DND-41 (cell line): ENCODE results near the gene TTLL11.

Experiments used
- ATAC-seq: fragments of 200-7000 bp; cut with Tn5 transposase; 3 replicates; pipeline ENCODE4 v1.9.1; 2021; ENCODE audit warnings: low read depth; ENCODE audit not compliant: insufficient read depth
- DNase-seq: peaks from one replicate; pipeline ENCODE4 v3.0.0-alpha.2; 2020
- H2AFZ ChIP-seq: 2 replicates; pipeline ENCODE4 v1.6.0; 2012; ENCODE audit warnings: low read depth, low read length
- H3K27ac ChIP-seq: 2 replicates; pipeline ENCODE4 v1.5.1; 2012; ENCODE audit warnings: low read length, inconsistent platforms
- H3K27me3 ChIP-seq: fragments of 200-600 bp; sonication (generic); 2 replicates; pipeline ENCODE4 v1.6.0; 2012; ENCODE audit warnings: low read length, mild to moderate bottlenecking, inconsistent platforms; ENCODE audit not compliant: insufficient read depth, poor library complexity
- H3K36me3 ChIP-seq: 2 replicates; pipeline ENCODE4 v1.5.1; 2012; ENCODE audit warnings: low read length, inconsistent platforms; ENCODE audit not compliant: insufficient read depth
- H3K4me1 ChIP-seq: 2 replicates; pipeline ENCODE4 v1.5.1; 2012; ENCODE audit warnings: mild to moderate bottlenecking, low read length; ENCODE audit not compliant: insufficient read depth
- H3K4me2 ChIP-seq: 2 replicates; pipeline ENCODE4 v1.6.0; 2012; ENCODE audit warnings: mild to moderate bottlenecking, moderate library complexity, low read length, inconsistent platforms; ENCODE audit not compliant: insufficient read depth
- H3K4me3 ChIP-seq, 2 experiments: fragments of 200-600 bp in 1 of 2; shearing (Covaris generic) in 1 of 2; 2 replicates each; pipeline ENCODE4 v1.5.1; 2012 to 2016; ENCODE audit warnings: inconsistent platforms in 2 of 2, low read length in 2 of 2, mild to moderate bottlenecking in 2 of 2, low read depth in 1 of 2, moderate library complexity in 1 of 2
- H3K79me2 ChIP-seq: 2 replicates; pipeline ENCODE4 v1.6.0; 2012; ENCODE audit warnings: low read length, inconsistent platforms; ENCODE audit not compliant: insufficient read depth
- H3K9ac ChIP-seq: 2 replicates; pipeline ENCODE4 v1.6.0; 2012; ENCODE audit warnings: low read depth, mild to moderate bottlenecking, inconsistent platforms, low read length, moderate library complexity
- H3K9me3 ChIP-seq: 2 replicates; pipeline ENCODE4 v1.5.1; 2012; ENCODE audit warnings: low read length, moderate library complexity, mild to moderate bottlenecking, inconsistent platforms; ENCODE audit not compliant: insufficient read depth, severe bottlenecking
- H4K20me1 ChIP-seq: 2 replicates; pipeline ENCODE4 v1.6.0; 2012; ENCODE audit warnings: low read length; ENCODE audit not compliant: insufficient read depth
- EZH2 ChIP-seq: IDR thresholded peaks from 3 replicates; pipeline ENCODE4 v1.6.1; 2012; ENCODE audit warnings: borderline replicate concordance, low read depth, mild to moderate bottlenecking, moderate library complexity, low read length, inconsistent platforms; ENCODE audit not compliant: severe bottlenecking
- TF ChIP-seq, protein P1 (sequence below): IDR thresholded peaks from 2 replicates; pipeline ENCODE4 v1.5.1; 2012; ENCODE audit warnings: borderline replicate concordance, low read length, moderate library complexity, mild to moderate bottlenecking; ENCODE audit not compliant: poor library complexity, severe bottlenecking; ENCODE audit errors: extremely low read depth

Gene TTLL11

DNA sequence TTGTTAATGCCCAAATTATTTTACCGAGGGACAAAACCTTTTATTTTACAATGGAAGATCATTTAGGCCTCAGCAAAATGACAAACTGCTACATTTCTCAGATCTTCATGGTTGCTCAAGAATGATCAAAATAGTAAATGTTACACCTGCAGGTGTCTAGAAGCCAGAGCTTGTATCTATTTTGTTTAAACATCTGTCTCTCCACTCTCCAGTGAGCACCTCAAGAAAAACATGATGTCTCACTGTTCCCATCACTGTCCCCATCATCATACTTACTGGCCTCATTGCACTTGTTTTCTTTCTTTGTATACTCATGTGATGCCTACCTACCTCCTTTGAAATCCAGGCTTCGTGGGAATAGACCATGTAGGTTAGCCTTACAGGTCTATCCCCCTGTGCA, 149.6 kb downstream of the TTLL11 start:
- Histone ChIP-seq H3K9me3 (no peaks in the 10 kb centered on the region), H3K79me2 (no peaks in the 10 kb centered on the region), H3K9ac (no peak overlapping the region), H3K27me3 (peaks cover 4% of the 10 kb centered on the region), H3K27ac (no peak overlapping the region), H2AFZ (no peak overlapping the region), H4K20me1 (no peaks in the 10 kb centered on the region), H3K4me3 (no peak overlapping the region), H3K4me1 (no peaks in the 10 kb centered on the region), H3K36me3 (no peaks in the 10 kb centered on the region), H3K4me2 (no peak overlapping the region)
- no peak for TF ChIP-seq EZH2
- TF ChIP-seq, protein P1, sequence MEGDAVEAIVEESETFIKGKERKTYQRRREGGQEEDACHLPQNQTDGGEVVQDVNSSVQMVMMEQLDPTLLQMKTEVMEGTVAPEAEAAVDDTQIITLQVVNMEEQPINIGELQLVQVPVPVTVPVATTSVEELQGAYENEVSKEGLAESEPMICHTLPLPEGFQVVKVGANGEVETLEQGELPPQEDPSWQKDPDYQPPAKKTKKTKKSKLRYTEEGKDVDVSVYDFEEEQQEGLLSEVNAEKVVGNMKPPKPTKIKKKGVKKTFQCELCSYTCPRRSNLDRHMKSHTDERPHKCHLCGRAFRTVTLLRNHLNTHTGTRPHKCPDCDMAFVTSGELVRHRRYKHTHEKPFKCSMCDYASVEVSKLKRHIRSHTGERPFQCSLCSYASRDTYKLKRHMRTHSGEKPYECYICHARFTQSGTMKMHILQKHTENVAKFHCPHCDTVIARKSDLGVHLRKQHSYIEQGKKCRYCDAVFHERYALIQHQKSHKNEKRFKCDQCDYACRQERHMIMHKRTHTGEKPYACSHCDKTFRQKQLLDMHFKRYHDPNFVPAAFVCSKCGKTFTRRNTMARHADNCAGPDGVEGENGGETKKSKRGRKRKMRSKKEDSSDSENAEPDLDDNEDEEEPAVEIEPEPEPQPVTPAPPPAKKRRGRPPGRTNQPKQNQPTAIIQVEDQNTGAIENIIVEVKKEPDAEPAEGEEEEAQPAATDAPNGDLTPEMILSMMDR: no peak
- DNase-seq: no peak
- ATAC-seq: no peak

DNA sequence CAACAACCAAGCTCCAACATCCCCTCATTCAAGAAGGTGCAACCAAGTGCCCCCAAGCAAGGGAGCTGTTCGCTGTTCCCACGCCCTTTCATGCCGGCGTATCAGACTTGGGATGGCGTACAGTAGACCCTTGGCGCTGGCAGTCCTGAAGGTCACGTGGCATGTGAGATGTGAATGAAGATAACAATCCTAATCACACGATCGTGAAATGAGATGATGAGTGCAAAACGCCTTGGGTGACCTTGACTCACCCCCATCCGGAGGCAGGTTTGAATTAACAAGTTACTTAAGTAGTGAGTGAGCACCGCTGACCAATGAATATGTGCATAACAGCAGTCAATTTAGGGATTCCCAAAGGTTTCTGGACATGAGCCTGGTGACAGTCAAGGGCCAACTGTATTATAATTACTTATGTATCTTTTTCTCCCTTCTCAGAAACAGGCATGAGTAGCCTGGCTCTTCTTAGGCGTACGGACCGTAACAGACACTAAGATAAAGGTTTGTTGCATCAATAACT, 150.2 kb downstream of the TTLL11 start:
- Histone ChIP-seq H3K4me3 (no peak overlapping the region), H3K27me3 (peaks cover 4% of the 10 kb centered on the region), H3K27ac (no peak overlapping the region), H3K9ac (no peak overlapping the region), H3K9me3 (no peaks in the 10 kb centered on the region), H4K20me1 (no peaks in the 10 kb centered on the region), H3K4me2 (no peak overlapping the region), H3K4me1 (no peaks in the 10 kb centered on the region), H3K36me3 (no peaks in the 10 kb centered on the region), H2AFZ (no peak overlapping the region), H3K79me2 (no peaks in the 10 kb centered on the region)
- DNase-seq (no peak), ATAC-seq (no peak)
- TF ChIP-seq, protein P1: no peak
- no peak for TF ChIP-seq EZH2

DNA sequence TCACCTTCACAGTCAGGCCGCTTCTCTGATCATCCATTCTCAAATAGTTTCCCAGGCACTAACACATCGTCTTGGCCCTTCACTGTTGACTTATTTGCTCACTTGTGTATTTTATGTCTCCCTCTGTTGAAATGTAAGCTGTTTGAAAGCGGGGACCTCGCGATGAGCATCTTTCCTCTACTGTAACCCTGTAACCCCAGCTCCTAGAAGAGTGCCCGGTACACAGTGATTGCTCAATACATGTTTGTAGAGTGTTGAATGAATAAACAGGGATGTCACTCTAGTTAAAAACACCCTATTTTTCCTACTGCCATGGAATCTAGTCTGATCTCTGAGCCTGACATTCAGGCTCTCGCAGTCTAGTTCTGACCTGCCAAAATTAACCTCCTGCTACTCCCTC, 150.8 kb downstream of the TTLL11 start:
- H3K27ac ChIP-seq: no peak overlapping the region
- H3K79me2 ChIP-seq: no peaks in the 10 kb centered on the region
- no peak overlapping the region for H3K4me2 ChIP-seq
- H4K20me1 ChIP-seq: no peaks in the 10 kb centered on the region
- DNase-seq: no peak
- no peak for ATAC-seq
- H2AFZ ChIP-seq: no peak overlapping the region
- TF ChIP-seq, protein P1: no peak
- TF ChIP-seq EZH2: no peak
- no peak overlapping the region for H3K4me3 ChIP-seq
- H3K27me3 ChIP-seq: peaks cover 4% of the 10 kb centered on the region
- no peaks in the 10 kb centered on the region for H3K36me3 ChIP-seq
- no peaks in the 10 kb centered on the region for H3K4me1 ChIP-seq
- H3K9me3 ChIP-seq: no peaks in the 10 kb centered on the region
- H3K9ac ChIP-seq: no peak overlapping the region

DNA sequence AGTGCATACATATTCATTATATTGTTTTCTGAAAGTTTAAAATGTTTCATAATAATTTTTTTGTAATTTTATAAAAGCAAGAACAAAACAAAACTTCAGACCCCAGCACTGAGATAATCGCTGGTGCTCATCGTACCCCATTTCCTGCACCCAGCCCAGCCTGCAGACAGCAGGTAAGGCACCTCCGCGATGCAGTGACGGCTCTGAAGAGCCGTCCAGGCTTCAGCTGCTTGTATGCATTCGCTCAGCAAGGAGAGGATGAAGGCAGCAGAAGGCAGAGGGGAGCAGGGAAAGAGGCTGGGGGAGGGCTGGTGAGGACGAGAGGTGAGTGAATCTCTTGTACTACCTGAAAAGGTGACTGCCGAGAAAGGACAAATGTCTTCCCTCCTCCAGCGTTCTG, 153.5 kb downstream of the TTLL11 start:
- DNase-seq (no peak), ATAC-seq (no peak)
- Histone ChIP-seq H3K4me1 (no peaks in the 10 kb centered on the region), H3K4me2 (no peak overlapping the region), H3K27ac (no peak overlapping the region), H3K36me3 (no peaks in the 10 kb centered on the region), H3K9ac (no peak overlapping the region), H4K20me1 (no peaks in the 10 kb centered on the region), H3K9me3 (no peaks in the 10 kb centered on the region), H3K4me3 (no peak overlapping the region), H3K79me2 (no peaks in the 10 kb centered on the region), H3K27me3 (peaks cover 4% of the 10 kb centered on the region), H2AFZ (no peak overlapping the region)
- TF ChIP-seq, protein P1: no peak
- no peak for TF ChIP-seq EZH2
